ENCODE measurements around the gene RPS26. TPM values are rescaled to one million over a fixed set of nuclear protein-coding genes. Genes with fewer than 3 reads are reported as not detected.
A peak's percentile ranks its signal among the peaks of the same experiment; 100 is the strongest.

Gene RPS26
- total and polyA plus RNA-seq, 9 of the 15 experiments (the other 6 are each of a cell fraction or from before 2014, with no cell fraction given), result 70.2 to 1,589 (median 852) TPM

GRCh38 chr12:56041552-56042429, at the start of gene RPS26 (continued):
- TF ChIP-seq UBTF (IDR thresholded peaks at IDR 0.05; ENCODE audit: borderline replicate concordance in 1 of 2, low read depth in 2 of 2, low read length in 2 of 2) (no peak), ZNF511 (CRISPR knock-in tag; IDR thresholded peaks at IDR 0.05) (peak; percentile 77; the same call in 1 of the 2 replicates), SIX5 (IDR thresholded peaks at IDR 0.05; ENCODE audit: borderline replicate concordance in 1 of 2, insufficient read depth in 1 of 2, low read depth in 1 of 2, low read length in 2 of 2) (peak; percentile 85 to 87), CEBPG (CRISPR knock-in tag; IDR thresholded peaks at IDR 0.05) (no peak), CEBPG (tag; conservative IDR thresholded peaks at IDR 0.05 in 1 of 2, IDR thresholded peaks at IDR 0.05 in 1 of 2) (no peak), POLR3G (IDR thresholded peaks at IDR 0.05; ENCODE audit: extremely low read depth, insufficient read length, insufficient replicate concordance) (no peak), PURB (CRISPR knock-in tag; IDR thresholded peaks at IDR 0.05; ENCODE audit: low read depth) (no peak), ATF2 (CRISPR knock-in tag; IDR thresholded peaks at IDR 0.05) (no peak), ZNF561 (CRISPR knock-in tag; conservative IDR thresholded peaks at IDR 0.05) (no peak), ZZZ3 (IDR thresholded peaks at IDR 0.05) (peak; percentile 94), ATF6 (CRISPR knock-in tag; IDR thresholded peaks at IDR 0.05) (no peak; the same call in 1 of the 2 replicates), E2F6 (IDR thresholded peaks at IDR 0.05; ENCODE audit: borderline replicate concordance in 1 of 2, extremely low read depth in 1 of 2, insufficient read depth in 1 of 2, insufficient read length in 1 of 2, low read depth in 1 of 2, low read length in 1 of 2, poor library complexity in 1 of 2, severe bottlenecking in 1 of 2) (peak; percentile 68 to 76), ATF4 (CRISPR knock-in tag; IDR thresholded peaks at IDR 0.05) (no peak), XRCC3 (IDR thresholded peaks at IDR 0.05) (no peak), FIP1L1 (IDR thresholded peaks at IDR 0.05; ENCODE audit: low read depth, low read length, poor library complexity, severe bottlenecking) (no peak), TARDBP (IDR thresholded peaks at IDR 0.05) (peak; percentile 57), SMARCA5 (IDR thresholded peaks at IDR 0.05) (0 out of 2 replicates have a peak, but pooled peaks have one; percentile 53)
